HepG2 (cell line): ENCODE results near the gene MYOZ1. TPM values are rescaled to one million over a fixed set of nuclear protein-coding genes. Genes with fewer than 3 reads are reported as not detected.
A peak's percentile ranks its signal among the peaks of the same experiment; 100 is the strongest.

Source experiments
- ARNT ChIP-seq: fragments of 450-650 bp; IDR thresholded peaks from 2 replicates; pipeline ENCODE4 v1.6.1; 2017
- ATAD3A ChIP-seq: sonication (generic); formaldehyde crosslinking; IDR thresholded peaks from 2 replicates; pipeline ENCODE4 v1.4.0; 2020; ENCODE audit warnings: missing genetic modification reagents
- CREB1 ChIP-seq, 2 experiments: fragments of 450-650 bp in 1 of 2; IDR thresholded peaks; 2 replicates each; pipeline ENCODE4 v1.6.1; 2016 to 2017; ENCODE audit warnings: control low read depth in 1 of 2, mild to moderate bottlenecking in 1 of 2, missing compliant biosample characterization in 1 of 2, missing genetic modification characterization in 1 of 2
- FLYWCH1 ChIP-seq: sonication (generic); formaldehyde crosslinking; IDR thresholded peaks from 2 replicates; pipeline ENCODE4 v1.8.1; 2023; ENCODE audit warnings: mild to moderate bottlenecking, missing genetic modification reagents
- GFI1 ChIP-seq: sonication (generic); formaldehyde crosslinking; IDR thresholded peaks from 2 replicates; pipeline ENCODE4 v1.5.0; 2020; ENCODE audit warnings: missing genetic modification reagents, mild to moderate bottlenecking, borderline replicate concordance
- MTF2 ChIP-seq: sonication (generic); formaldehyde crosslinking; IDR thresholded peaks from 2 replicates; pipeline ENCODE4 v1.5.0; 2020; ENCODE audit warnings: missing genetic modification reagents, borderline replicate concordance
- PAF1 ChIP-seq: IDR thresholded peaks from 2 replicates; pipeline ENCODE4 v1.6.1; 2016; ENCODE audit warnings: missing genetic modification reagents, missing compliant biosample characterization
- SOX13 ChIP-seq, 3 experiments: fragments of 450-650 bp in 1 of 3; sonication (generic) in 1 of 3; formaldehyde crosslinking in 1 of 3; IDR thresholded peaks in 2 of 3; conservative IDR thresholded peaks in 1 of 3; 2 replicates each; pipeline versions ENCODE4 v1.5.0 to v1.6.1; 2016 to 2020; ENCODE audit warnings: antibody characterized with exemption in 1 of 3, mild to moderate bottlenecking in 1 of 3, missing compliant biosample characterization in 1 of 3, missing genetic modification reagents in 1 of 3, moderate library complexity in 1 of 3
- SYNCRIP ChIP-seq: fragments of 200-400 bp; formaldehyde crosslinking; IDR thresholded peaks from 2 replicates; pipeline ENCODE4 v1.6.1; 2018; ENCODE audit warnings: mild to moderate bottlenecking, low read depth, low read length; ENCODE audit not compliant: insufficient read depth
- TMF1 ChIP-seq: sonication (generic); formaldehyde crosslinking; IDR thresholded peaks from 2 replicates; pipeline ENCODE4 v1.8.1; 2022; ENCODE audit warnings: low read depth, missing genetic modification reagents
- polyA plus RNA-seq, 8 experiments: library from polyadenylated mRNA; depleted of rRNA in 3 of 8; stranded (reverse) in 7 of 8; unstranded in 1 of 8; fragments of >200 nt; fragmentation: Illumina TruSeq in 4 of 8; extraction: Trizol in 4 of 8; gene quantifications; 2 replicates each; pipeline versions ENCODE4 v1.2.1 to v1.2.3, GENCODE V29; 2011 to 2016; ENCODE audit warnings: low read depth in 4 of 8, missing spikeins in 1 of 8, mixed read lengths in 1 of 8; ENCODE audit not compliant: insufficient read depth in 1 of 8
- total RNA-seq, 5 experiments: library from RNA; depleted of rRNA; stranded (reverse); fragments of >200 nt; fragmentation: Illumina TruSeq; extraction: Trizol; gene quantifications; 2 replicates each; pipeline ENCODE4 v1.2.3, GENCODE V29; 2016; ENCODE audit warnings: low read depth in 1 of 5
- TF ChIP-seq, protein P1 (sequence below): sonication (generic); formaldehyde crosslinking; IDR thresholded peaks from 2 replicates; pipeline ENCODE4 v1.8.0; 2022; ENCODE audit warnings: missing genetic modification reagents, mild to moderate bottlenecking, moderate library complexity, borderline replicate concordance
- TF ChIP-seq, protein P2 (sequence below): sonication (generic); formaldehyde crosslinking; conservative IDR thresholded peaks from 2 replicates; pipeline ENCODE4 v1.4.0; 2020; ENCODE audit warnings: missing genetic modification reagents
- TF ChIP-seq, protein P3 (sequence below): IDR thresholded peaks from 2 replicates; pipeline ENCODE4 v1.6.1; 2016
- TF ChIP-seq, protein P4 (sequence below): sonication (generic); formaldehyde crosslinking; IDR thresholded peaks from 2 replicates; pipeline ENCODE4 v1.4.0; 2020; ENCODE audit warnings: missing genetic modification reagents
- TF ChIP-seq, protein P5 (sequence below): sonication (generic); formaldehyde crosslinking; IDR thresholded peaks from 2 replicates; pipeline ENCODE4 v1.4.0; 2020; ENCODE audit warnings: mild to moderate bottlenecking, low read depth, missing genetic modification reagents
- TF ChIP-seq, protein P6 (sequence below): sonication (generic); formaldehyde crosslinking; IDR thresholded peaks from 2 replicates; pipeline ENCODE4 v1.8.1; 2023; ENCODE audit warnings: mild to moderate bottlenecking, moderate library complexity, missing genetic modification reagents

Gene MYOZ1
- total and polyA plus RNA-seq, 2 of the 13 experiments (the other 11 are each of a cell fraction or from before 2014, with no cell fraction given): not detected

DNA sequence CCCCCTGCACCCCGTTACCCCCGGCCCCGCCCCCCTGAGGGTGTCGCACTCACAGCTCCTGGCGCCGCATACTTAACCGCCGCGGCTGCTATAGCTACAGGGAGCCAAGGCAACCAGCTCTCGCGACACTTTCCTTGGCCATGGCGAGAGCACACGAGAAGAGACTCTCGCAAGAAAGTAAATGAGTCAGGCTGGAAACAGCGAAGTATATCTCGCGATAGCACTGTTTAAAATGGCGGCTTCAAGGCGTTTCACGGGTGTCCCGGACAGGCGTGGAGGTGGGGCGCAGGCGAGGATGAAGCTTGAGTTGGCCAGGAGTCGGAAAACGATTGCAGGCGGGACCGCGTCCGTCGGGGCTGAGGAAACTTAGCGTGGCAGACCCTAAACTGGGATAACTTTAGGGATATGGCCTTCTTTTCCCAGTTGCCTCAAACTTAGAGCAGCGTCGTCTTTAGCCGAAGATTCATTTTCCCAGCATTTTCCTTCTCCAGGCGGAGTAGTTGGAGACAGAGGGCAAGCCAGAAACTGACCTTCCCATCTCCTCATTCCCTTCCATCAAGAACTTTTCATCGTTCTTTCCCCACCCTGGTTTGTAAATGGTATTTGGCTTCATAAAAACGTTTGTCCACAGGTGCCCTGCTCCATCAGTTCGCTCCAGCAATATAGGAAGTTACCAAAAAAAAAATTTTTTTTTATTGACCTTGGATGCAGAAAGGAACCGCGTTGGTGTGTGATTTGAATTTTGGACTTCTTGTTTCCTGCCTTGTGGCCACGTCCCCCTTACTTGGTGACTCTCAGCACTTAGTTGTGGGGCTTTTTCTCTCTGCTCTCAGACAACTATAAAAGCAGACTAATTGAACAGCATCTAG is 15.2 kb downstream of the MYOZ1 start (continued):
- TF ChIP-seq, protein P1, sequence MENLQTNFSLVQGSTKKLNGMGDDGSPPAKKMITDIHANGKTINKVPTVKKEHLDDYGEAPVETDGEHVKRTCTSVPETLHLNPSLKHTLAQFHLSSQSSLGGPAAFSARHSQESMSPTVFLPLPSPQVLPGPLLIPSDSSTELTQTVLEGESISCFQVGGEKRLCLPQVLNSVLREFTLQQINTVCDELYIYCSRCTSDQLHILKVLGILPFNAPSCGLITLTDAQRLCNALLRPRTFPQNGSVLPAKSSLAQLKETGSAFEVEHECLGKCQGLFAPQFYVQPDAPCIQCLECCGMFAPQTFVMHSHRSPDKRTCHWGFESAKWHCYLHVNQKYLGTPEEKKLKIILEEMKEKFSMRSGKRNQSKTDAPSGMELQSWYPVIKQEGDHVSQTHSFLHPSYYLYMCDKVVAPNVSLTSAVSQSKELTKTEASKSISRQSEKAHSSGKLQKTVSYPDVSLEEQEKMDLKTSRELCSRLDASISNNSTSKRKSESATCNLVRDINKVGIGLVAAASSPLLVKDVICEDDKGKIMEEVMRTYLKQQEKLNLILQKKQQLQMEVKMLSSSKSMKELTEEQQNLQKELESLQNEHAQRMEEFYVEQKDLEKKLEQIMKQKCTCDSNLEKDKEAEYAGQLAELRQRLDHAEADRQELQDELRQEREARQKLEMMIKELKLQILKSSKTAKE (CRISPR knock-in tag): no peak
- TF ChIP-seq, protein P2, sequence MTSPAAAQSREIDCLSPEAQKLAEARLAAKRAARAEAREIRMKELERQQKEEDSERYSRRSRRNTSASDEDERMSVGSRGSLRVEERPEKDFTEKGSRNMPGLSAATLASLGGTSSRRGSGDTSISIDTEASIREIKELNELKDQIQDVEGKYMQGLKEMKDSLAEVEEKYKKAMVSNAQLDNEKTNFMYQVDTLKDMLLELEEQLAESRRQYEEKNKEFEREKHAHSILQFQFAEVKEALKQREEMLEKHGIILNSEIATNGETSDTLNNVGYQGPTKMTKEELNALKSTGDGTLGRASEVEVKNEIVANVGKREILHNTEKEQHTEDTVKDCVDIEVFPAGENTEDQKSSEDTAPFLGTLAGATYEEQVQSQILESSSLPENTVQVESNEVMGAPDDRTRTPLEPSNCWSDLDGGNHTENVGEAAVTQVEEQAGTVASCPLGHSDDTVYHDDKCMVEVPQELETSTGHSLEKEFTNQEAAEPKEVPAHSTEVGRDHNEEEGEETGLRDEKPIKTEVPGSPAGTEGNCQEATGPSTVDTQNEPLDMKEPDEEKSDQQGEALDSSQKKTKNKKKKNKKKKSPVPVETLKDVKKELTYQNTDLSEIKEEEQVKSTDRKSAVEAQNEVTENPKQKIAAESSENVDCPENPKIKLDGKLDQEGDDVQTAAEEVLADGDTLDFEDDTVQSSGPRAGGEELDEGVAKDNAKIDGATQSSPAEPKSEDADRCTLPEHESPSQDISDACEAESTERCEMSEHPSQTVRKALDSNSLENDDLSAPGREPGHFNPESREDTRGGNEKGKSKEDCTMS: no peak
- TF ChIP-seq SOX13 (IDR thresholded peaks at IDR 0.05): no peak
- 0 out of 4 replicates have a peak, but pooled peaks of 1 of the 2 experiments have one; percentile 15 for TF ChIP-seq SOX13 (CRISPR knock-in tag; conservative IDR thresholded peaks at IDR 0.05 in 1 of 2, IDR thresholded peaks at IDR 0.05 in 1 of 2)
- no peak for TF ChIP-seq ATAD3A (CRISPR knock-in tag)
- TF ChIP-seq, protein P3, sequence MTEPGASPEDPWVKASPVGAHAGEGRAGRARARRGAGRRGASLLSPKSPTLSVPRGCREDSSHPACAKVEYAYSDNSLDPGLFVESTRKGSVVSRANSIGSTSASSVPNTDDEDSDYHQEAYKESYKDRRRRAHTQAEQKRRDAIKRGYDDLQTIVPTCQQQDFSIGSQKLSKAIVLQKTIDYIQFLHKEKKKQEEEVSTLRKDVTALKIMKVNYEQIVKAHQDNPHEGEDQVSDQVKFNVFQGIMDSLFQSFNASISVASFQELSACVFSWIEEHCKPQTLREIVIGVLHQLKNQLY (CRISPR knock-in tag): no peak
- TF ChIP-seq, protein P4, sequence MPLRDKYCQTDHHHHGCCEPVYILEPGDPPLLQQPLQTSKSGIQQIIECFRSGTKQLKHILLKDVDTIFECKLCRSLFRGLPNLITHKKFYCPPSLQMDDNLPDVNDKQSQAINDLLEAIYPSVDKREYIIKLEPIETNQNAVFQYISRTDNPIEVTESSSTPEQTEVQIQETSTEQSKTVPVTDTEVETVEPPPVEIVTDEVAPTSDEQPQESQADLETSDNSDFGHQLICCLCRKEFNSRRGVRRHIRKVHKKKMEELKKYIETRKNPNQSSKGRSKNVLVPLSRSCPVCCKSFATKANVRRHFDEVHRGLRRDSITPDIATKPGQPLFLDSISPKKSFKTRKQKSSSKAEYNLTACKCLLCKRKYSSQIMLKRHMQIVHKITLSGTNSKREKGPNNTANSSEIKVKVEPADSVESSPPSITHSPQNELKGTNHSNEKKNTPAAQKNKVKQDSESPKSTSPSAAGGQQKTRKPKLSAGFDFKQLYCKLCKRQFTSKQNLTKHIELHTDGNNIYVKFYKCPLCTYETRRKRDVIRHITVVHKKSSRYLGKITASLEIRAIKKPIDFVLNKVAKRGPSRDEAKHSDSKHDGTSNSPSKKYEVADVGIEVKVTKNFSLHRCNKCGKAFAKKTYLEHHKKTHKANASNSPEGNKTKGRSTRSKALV (CRISPR knock-in tag): no peak
- TF ChIP-seq PAF1 (CRISPR knock-in tag): no peak
- TF ChIP-seq MTF2 (CRISPR knock-in tag): no peak
- TF ChIP-seq GFI1 (CRISPR knock-in tag): no peak
- no peak for TF ChIP-seq ARNT
- no peak for TF ChIP-seq SYNCRIP
- TF ChIP-seq, protein P5, sequence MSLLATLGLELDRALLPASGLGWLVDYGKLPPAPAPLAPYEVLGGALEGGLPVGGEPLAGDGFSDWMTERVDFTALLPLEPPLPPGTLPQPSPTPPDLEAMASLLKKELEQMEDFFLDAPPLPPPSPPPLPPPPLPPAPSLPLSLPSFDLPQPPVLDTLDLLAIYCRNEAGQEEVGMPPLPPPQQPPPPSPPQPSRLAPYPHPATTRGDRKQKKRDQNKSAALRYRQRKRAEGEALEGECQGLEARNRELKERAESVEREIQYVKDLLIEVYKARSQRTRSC (CRISPR knock-in tag): no peak
- no peak for TF ChIP-seq TMF1
- TF ChIP-seq, protein P6, sequence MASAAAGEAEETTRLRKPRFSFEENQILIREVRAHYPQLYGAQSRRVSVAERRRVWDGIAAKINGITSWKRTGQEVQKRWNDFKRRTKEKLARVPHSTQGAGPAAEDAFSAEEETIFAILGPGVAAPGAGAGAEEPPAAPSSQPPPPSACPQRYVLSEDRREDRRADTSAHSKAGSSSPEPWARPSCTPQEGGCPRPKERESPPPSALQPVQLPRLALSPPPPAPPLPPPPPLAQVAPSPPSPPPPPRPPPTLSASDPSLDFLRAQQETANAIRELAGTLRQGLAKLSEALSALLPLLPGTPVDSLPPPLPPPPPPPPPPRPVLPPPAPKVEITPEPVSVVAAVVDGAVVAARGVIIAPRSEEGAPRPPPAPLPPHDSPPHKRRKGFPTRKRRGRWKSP: 0 out of 2 replicates have a peak, but pooled peaks have one; percentile 26
- no peak for TF ChIP-seq FLYWCH1 (CRISPR knock-in tag)
- TF ChIP-seq CREB1 (IDR thresholded peaks at IDR 0.05): no peak
- TF ChIP-seq CREB1 (CRISPR knock-in tag; IDR thresholded peaks at IDR 0.05): no peak
